Small intestine (tissue), 7 donors: Measurements from ENCODE around the gene CMBL. TPM values are rescaled to one million over a fixed set of nuclear protein-coding genes. Genes with fewer than 3 reads are reported as not detected.

Experiments
- DNase-seq, 2 donors: peaks; one replicate each; pipeline versions ENCODE4 v3.0.0 to v3.0.0-alpha.2; 2013
- FAIRE-seq: peaks from 2 replicates; lab custom pipeline; 2012; peaks lifted over from hg19 to GRCh38; lab: Jason Lieb, UNC
- H3K27ac ChIP-seq, 3 donors: one replicate each; pipeline ENCODE4 v1.5.1; 2013; ENCODE audit warnings: low read length in 2 of 3, mild to moderate bottlenecking in 2 of 3, control low read depth in 1 of 3, inconsistent platforms in 1 of 3, low read depth in 1 of 3, moderate library complexity in 1 of 3
- H3K27me3 ChIP-seq, 3 donors: one replicate each; pipeline ENCODE4 v1.6.1; 2013; ENCODE audit warnings: low read length in 3 of 3, inconsistent platforms in 1 of 3; ENCODE audit not compliant: control insufficient read depth in 3 of 3, insufficient read depth in 3 of 3
- H3K36me3 ChIP-seq, 3 donors: one replicate each; pipeline ENCODE4 v1.6.1; 2013; ENCODE audit warnings: low read length in 3 of 3, inconsistent platforms in 1 of 3, low read depth in 1 of 3, mild to moderate bottlenecking in 1 of 3, moderate library complexity in 1 of 3; ENCODE audit not compliant: control insufficient read depth in 3 of 3, insufficient read depth in 2 of 3
- H3K4me1 ChIP-seq, 3 donors: one replicate each; pipeline ENCODE4 v1.6.1; 2013; ENCODE audit warnings: low read length in 2 of 3, inconsistent platforms in 1 of 3, low read depth in 1 of 3, mild to moderate bottlenecking in 1 of 3, moderate library complexity in 1 of 3; ENCODE audit not compliant: control insufficient read depth in 3 of 3, insufficient read depth in 2 of 3
- H3K4me3 ChIP-seq, 3 donors: one replicate each; pipeline ENCODE4 v1.5.1; 2013; ENCODE audit warnings: low read length in 3 of 3, control low read depth in 1 of 3, inconsistent platforms in 1 of 3, low read depth in 1 of 3, mild to moderate bottlenecking in 1 of 3, moderate library complexity in 1 of 3
- H3K9me3 ChIP-seq, 2 donors: one replicate each; pipeline ENCODE4 v1.6.1; 2013; ENCODE audit warnings: low read depth in 1 of 2, low read length in 1 of 2; ENCODE audit not compliant: control insufficient read depth in 2 of 2, insufficient read depth in 1 of 2
- WGBS, 3 donors: extraction: QIAGEN DNeasy Blood & Tissue Kit; methylation state at CpG; one replicate each; pipeline ENCODE4 v1.1.7; 2013; 5-methylcytosine and 5-hydroxymethylcytosine counted together
- polyA plus RNA-seq, 4 donors: library from polyadenylated mRNA; stranded (reverse) in 3 of 4; unstranded in 1 of 4; fragments of 200-250 nt in 3 of 4; fragments of 120-200 nt in 1 of 4; gene quantifications; one replicate each; pipeline versions ENCODE4 v1.2.1 to v1.2.3, GENCODE V29; 2013
- donor health status: healthy with polysubstance abuse.
- donor health status: control.
- donor health status: control.
- donor health status: Bipolar disorder and iron deficiency.
- donor health status: healthy.

CMBL gene
- polyA plus RNA-seq, 4 donors: 81.5 to 516 (median 162) TPM

GRCh38 chr5:10330511-10331230 is 23.0 kb upstream of the CMBL start:
- Histone ChIP-seq H3K27me3 (peaks cover 0 to 38% (median 0%) of the 10 kb centered on the region in 3 donors), H3K27ac (no peak overlapping the region), H3K4me1 (peaks cover 0 to 3% (median 0%) of the 10 kb centered on the region in 3 donors), H3K9me3 (no peaks in the 10 kb centered on the region), H3K4me3 (no peak overlapping the region), H3K36me3 (no peaks in the 10 kb centered on the region)
- WGBS, 3 donors: 67 to 83% (median 80%) methylated on average over 10 of the region's 10 CpGs
- no peak for DNase-seq
- no peak for FAIRE-seq

GRCh38 chr5:10329820-10330481 is 22.2 kb upstream of the CMBL start:
- no peak overlapping the region for H3K4me3 ChIP-seq
- WGBS, 3 donors: 73 to 94% (median 79%) methylated on average over 7 of the region's 7 CpGs
- DNase-seq: no peak
- H3K4me1 ChIP-seq: peaks cover 0 to 3% (median 0%) of the 10 kb centered on the region in 3 donors
- no peak for FAIRE-seq
- H3K27ac ChIP-seq: no peak overlapping the region
- H3K9me3 ChIP-seq: no peaks in the 10 kb centered on the region
- H3K36me3 ChIP-seq: no peaks in the 10 kb centered on the region
- H3K27me3 ChIP-seq: peaks cover 0 to 34% (median 0%) of the 10 kb centered on the region in 3 donors

DNA sequence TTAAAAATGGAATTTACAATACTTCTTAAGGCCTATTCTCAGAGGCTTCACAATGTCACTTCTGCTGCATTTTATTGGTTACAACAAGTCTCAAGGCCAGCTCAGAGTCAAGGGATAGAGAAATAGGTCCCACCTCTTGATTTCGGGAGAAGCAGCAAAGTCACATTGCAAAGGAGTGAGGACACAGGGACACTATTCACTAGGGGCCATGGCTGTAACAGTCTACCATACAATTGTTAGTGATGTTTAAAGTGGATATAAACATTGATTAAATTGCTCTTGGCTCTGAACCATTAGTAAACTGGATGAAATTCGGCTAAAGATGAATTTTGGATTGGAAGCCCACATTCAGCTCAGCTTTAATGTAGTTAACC is 21.7 kb upstream of the CMBL start:
- Histone ChIP-seq H3K4me1 (peaks cover 0 to 3% (median 0%) of the 10 kb centered on the region in 3 donors), H3K27ac (peak overlapping the region in 1 of 3 donors; percentile 14)
- DNase-seq: no peak

GRCh38 chr5:10328323-10328722 is 20.6 kb upstream of the CMBL start:
- Histone ChIP-seq H3K27me3 (peaks cover 0 to 20% (median 0%) of the 10 kb centered on the region in 3 donors), H3K4me3 (no peak overlapping the region), H3K27ac (no peak overlapping the region), H3K4me1 (peaks cover 0 to 3% (median 0%) of the 10 kb centered on the region in 3 donors), H3K36me3 (no peaks in the 10 kb centered on the region), H3K9me3 (no peaks in the 10 kb centered on the region)
- FAIRE-seq (no peak), DNase-seq (no peak)
- WGBS, 3 donors: 82 to 91% (median 83%) methylated on average over 5 of the region's 5 CpGs

More for the DNA sequence above, 21.7 kb upstream of the CMBL start:
- WGBS, 3 donors: 73 to 88% (median 78%) methylated on average over 2 of the region's 2 CpGs
- Histone ChIP-seq H3K4me3 (no peak overlapping the region), H3K36me3 (no peaks in the 10 kb centered on the region), H3K27me3 (peaks cover 0 to 30% (median 0%) of the 10 kb centered on the region in 3 donors), H3K9me3 (no peaks in the 10 kb centered on the region)
- FAIRE-seq: no peak

DNA sequence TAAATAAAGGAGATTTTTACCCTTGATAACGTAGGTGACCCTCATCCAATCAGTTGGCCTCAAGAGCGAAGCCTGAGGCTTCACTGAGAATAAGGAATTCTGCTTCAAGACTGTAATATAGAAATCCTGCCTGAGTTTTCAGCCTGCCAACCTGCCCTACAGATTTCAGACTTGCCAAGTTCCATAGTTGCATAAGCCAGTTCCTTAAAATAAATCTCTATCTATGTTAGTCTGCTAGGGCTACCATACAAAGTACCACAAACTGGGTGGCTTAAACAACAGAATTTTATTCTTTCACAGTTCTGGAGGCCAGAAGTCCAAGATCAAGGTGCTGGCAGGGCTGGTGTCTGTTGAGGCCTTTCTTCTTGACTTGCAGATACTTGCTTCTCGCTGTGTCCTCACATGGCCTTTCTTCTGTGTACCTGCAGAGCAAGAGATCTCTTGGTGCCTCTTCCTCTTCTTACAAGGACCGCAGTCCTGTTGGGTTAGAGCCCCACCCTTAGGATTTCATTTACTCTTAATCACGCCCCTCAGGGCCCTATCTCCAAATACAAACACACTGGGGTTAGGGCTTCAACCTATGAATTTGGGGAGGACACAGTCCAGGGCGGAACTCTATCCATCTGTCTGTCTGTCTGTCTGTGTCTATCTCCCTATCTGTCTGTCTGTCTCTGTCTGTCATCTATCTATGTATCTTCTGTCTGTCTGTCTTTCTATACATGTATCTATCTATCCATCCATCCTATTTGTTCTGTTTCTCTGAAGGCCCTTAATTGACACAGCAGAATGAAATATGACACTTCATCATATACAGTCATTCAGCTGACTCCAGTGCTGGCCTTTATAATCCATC is 17.0 kb upstream of the CMBL start:
- no peaks in the 10 kb centered on the region for H3K27me3 ChIP-seq
- no peaks in the 10 kb centered on the region for H3K36me3 ChIP-seq
- H3K27ac ChIP-seq: no peak overlapping the region
- no peak overlapping the region for H3K4me3 ChIP-seq
- H3K9me3 ChIP-seq: no peaks in the 10 kb centered on the region
- H3K4me1 ChIP-seq: no peaks in the 10 kb centered on the region
- FAIRE-seq: no peak
- 71 to 79% (median 78%) methylated on average over 6 of the region's 6 CpGs for WGBS, 3 donors
- no peak for DNase-seq

DNA sequence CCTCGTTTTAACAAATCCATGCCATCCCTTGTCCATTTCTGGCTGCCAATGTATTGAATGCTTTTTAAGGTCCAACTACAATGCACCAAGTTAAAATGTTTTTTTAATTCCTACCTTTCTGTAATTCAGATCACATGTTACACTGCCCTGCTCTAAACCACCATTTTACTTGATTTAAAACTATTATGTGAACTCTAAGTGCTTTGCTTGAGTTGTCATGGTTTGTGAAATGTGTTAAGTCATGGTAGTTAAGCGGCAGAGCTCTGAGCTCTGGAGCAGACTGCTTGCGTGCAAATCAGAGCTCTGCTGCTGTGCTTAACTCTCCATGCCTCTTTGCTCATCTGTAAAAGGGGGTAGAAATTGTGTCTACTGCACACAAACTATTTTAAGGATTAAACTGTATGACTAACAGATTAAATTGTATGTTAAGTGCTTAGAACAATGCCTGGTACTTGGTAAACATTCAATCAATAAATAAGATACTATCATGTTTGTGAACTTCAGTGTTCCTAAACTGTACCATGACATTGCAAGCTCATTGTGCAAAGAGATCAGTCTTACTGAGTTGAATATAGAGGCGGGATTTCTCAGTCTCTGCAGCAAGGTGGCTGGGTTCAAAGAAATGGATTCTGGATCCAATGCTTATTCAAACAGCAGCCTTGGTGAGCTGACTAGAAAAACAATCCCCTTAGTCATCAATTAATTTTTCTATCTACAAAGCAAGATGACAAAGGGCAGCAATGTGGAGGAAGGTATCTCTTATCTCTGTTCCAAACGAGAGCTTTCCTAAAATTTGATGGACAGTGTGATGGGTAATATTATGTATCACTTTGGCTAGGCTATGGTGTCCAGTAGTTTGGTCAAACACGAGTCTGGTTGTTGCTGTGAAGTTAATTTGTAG is 16.1 kb upstream of the CMBL start:
- 72 to 76% (median 74%) methylated on average over 6 of the region's 6 CpGs for WGBS, 3 donors
- no peak for FAIRE-seq

DNA sequence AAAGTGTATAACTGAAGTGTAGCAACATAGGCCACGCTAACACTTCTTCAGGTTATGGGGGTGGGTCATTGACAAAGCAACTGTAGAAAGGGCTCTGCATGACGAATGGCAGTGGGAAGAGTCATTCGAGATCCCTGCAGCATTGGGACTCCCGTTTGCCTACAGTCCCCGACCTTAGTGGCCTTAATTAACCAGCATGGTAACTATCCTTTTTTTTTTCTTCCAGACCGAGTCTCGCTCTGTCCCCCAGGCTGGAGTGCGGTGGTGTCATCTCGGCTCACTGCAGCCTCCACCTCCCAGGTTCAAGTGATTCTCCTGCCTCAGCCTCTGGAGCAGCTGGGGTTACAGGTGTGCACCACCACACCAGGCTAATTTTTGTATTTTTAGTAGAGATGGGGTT is 14.2 kb upstream of the CMBL start:
- Histone ChIP-seq H3K27me3 (no peaks in the 10 kb centered on the region), H3K4me3 (no peak overlapping the region), H3K36me3 (no peaks in the 10 kb centered on the region), H3K9me3 (no peaks in the 10 kb centered on the region), H3K4me1 (no peaks in the 10 kb centered on the region), H3K27ac (no peak overlapping the region)
- DNase-seq (no peak), FAIRE-seq (no peak)
- WGBS, 3 donors: 83 to 90% (median 84%) methylated on average over 9 of the region's 9 CpGs

More for the DNA sequence above, 16.1 kb upstream of the CMBL start:
- Histone ChIP-seq H3K36me3 (no peaks in the 10 kb centered on the region), H3K4me1 (no peaks in the 10 kb centered on the region), H3K27me3 (no peaks in the 10 kb centered on the region), H3K9me3 (no peaks in the 10 kb centered on the region), H3K4me3 (no peak overlapping the region), H3K27ac (no peak overlapping the region)
- DNase-seq: no peak
